Measurements from ENCODE around the gene MPDU1.
A peak's percentile ranks its signal among the peaks of the same experiment; 100 is the strongest.

MPDU1 gene

GRCh38 chr17:7579001-7579833, 4.4 kb upstream of the MPDU1 start, which contains the start of gene CD68:
Gene CD68, plus strand, starts transcription at chr17:7579638. Its CDS starts 40 bp downstream, at chr17:7579678.
- TF ChIP-seq, protein P1, sequence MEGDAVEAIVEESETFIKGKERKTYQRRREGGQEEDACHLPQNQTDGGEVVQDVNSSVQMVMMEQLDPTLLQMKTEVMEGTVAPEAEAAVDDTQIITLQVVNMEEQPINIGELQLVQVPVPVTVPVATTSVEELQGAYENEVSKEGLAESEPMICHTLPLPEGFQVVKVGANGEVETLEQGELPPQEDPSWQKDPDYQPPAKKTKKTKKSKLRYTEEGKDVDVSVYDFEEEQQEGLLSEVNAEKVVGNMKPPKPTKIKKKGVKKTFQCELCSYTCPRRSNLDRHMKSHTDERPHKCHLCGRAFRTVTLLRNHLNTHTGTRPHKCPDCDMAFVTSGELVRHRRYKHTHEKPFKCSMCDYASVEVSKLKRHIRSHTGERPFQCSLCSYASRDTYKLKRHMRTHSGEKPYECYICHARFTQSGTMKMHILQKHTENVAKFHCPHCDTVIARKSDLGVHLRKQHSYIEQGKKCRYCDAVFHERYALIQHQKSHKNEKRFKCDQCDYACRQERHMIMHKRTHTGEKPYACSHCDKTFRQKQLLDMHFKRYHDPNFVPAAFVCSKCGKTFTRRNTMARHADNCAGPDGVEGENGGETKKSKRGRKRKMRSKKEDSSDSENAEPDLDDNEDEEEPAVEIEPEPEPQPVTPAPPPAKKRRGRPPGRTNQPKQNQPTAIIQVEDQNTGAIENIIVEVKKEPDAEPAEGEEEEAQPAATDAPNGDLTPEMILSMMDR (IDR thresholded peaks at IDR 0.05; ENCODE audit: low read depth, low read length), result no peak
- peak; percentile 60 for DNase-seq (ENCODE audit: extremely low read depth, low read depth)

GRCh38 chr17:7579834-7580603, 3.6 kb upstream of the MPDU1 start:
- TF ChIP-seq, protein P1 (IDR thresholded peaks at IDR 0.05; ENCODE audit: low read depth, low read length), result no peak

DNA sequence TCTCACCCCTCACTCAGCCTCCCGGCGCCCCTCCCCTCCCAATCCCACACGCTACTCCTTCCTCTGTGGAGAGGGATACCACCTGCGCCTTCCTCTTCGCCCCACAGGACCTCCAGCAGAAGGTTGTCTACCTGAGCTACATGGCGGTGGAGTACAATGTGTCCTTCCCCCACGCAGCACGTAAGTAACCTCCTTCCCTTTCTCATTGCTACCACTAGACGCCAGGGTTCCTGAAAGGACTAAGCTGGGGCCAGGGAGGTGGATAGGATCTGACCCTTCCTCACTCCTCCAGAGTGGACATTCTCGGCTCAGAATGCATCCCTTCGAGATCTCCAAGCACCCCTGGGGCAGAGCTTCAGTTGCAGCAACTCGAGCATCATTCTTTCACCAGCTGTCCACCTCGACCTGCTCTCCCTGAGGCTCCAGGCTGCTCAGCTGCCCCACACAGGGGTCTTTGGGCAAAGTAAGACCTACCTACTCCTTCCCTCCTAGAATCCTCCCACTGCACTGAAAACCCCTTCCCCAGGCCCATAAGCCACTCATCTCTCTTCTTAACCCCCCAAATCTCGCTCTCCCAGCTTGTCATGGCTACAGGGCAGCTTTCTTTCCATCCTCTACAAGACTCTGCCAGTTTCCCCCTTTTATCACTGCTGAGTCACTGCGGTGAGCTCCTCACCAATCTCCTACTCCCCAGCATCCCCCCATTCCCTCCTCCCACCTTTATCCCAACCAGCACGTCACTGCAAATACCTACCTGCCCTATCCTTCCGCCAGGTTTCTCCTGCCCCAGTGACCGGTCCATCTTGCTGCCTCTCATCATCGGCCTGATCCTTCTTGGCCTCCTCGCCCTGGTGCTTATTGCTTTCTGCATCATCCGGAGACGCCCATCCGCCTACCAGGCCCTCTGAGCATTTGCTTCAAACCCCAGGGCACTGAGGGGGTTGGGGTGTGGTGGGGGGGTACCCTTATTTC, 2.8 kb upstream of the MPDU1 start:
- DNase-seq (ENCODE audit: extremely low read depth, low read depth), result no peak
- TF ChIP-seq, protein P1 (IDR thresholded peaks at IDR 0.05; ENCODE audit: low read depth, low read length), result no peak

More at GRCh38 chr17:7579834-7580603, 3.6 kb upstream of the MPDU1 start:
- DNase-seq (ENCODE audit: extremely low read depth, low read depth), result no peak

DNA sequence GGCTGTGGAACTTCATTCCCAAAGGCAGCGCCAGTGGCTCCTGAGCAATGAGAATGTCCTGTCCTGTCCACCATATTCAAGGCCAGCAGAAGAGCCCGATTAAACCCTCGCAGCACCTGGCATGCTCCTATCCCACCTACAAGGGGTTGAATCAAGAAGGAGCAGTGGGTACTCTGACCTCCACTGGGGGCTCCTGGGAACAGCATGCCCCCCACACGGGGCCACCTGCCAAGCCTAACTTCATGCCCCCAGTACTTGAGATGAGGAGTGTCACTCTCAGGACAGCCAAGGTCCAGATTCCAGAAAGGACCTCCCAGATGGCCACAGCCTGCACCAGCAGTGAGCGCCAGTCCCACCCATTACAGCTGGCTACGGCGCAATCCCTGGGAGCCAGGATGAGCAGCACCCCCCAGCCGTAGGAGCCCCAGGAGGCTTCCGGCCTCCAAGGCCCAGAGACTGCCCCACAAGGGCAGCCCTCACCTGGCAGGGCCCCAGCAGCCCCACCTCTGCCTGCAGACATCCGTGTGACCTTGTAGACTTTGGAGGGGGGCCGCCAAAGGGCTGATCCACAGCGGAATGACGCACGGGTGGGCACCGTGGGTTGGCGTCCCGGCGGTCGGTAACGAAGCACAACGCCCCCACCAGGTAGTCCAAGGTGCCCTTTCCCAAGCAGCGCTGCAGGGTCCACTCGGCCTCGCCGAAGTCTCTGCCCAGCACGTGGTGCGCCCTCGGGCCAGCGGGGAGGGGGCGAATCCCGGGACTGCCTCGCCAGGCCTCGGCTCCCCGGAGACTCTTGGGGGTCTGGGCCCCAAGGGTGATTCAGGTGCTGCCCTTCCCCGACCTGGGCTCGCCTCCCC, 1.0 kb upstream of the MPDU1 start:
- TF ChIP-seq, protein P1 (IDR thresholded peaks at IDR 0.05; ENCODE audit: low read depth, low read length), result no peak
- DNase-seq (ENCODE audit: extremely low read depth, low read depth), result no peak

- DNase-seq (ENCODE audit: extremely low read depth, low read depth), result no peak
- TF ChIP-seq, protein P1 (IDR thresholded peaks at IDR 0.05; ENCODE audit: low read depth, low read length), result no peak; the same call in 1 of the 2 replicates
Observed at GRCh38 chr17:7586673-7587419, 3.2 kb downstream of the MPDU1 start.
